GM21447 (cell line): ENCODE data around the gene AKR1E2.

Source experiments
- ATAC-seq: cut with Tn5 transposase; IDR thresholded peaks from one replicate; pipeline ENCODE4 v1.9.1; 2021; ENCODE audit not compliant: unreplicated experiment

AKR1E2 gene

GRCh38 chr10:4825868-4826791 lies at the start of gene AKR1E2:
Gene AKR1E2, plus strand, starts transcription at chr10:4826207. Its CDS starts 118 bp downstream, at chr10:4826325.
- peak; percentile 83 for ATAC-seq

GRCh38 chr10:4776234-4776638 lies 49.8 kb upstream of the AKR1E2 start:
- ATAC-seq, result no peak

GRCh38 chr10:4778761-4779160 lies 47.2 kb upstream of the AKR1E2 start:
- no peak for ATAC-seq

- ATAC-seq, result no peak
These were observed 45.9 kb upstream of the AKR1E2 start for GRCh38 chr10:4780091-4780490.

DNA sequence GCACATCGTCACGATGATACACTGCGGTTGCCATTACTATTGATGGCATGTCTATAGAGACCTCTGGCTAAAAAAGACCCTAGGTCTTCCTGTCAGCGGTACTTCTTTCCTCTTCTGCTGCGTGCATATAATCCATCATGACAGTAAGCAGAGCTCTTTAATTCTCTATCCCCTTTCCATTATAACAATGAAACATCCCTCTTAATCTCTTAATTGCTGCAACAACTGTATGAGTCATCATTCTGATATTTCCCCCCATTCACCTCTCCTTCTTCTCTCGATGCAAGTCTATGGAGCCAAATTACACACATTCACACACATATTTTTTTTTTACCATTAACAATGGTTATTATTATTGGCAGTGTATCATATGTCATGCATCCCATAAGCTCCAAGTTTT lies 45.2 kb upstream of the AKR1E2 start:
- ATAC-seq, result no peak

- no peak for ATAC-seq
These were observed 44.1 kb upstream of the AKR1E2 start for GRCh38 chr10:4781955-4782354.

DNA sequence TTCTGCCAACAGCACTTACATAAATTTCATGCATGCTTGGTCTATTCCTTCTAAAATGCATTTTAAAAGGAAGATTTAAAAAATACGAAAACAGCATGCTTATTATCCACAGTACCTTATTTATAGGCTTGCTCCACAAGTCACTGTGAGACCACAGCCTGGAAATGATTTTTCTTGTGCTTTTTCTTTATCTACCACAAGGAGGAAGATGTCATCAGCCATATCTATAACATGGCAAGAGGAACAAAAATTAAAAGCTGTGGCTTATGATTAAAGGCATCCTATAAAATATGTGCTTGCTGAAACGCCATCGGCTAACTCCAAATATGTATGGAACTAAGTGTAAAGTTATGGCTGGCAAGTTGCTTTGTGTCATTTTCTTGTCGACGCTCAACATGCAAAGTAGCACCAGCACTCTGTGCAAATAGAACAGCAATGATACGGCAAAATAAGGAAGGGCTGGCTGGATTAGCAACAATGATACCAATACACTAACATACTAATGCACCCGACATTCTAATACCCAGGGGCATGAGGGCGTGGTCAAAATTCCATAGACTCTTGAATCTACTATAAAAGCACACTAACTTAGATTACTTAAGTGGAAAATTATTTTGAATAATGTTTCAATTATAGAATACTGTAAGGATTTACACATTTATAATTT lies 41.2 kb upstream of the AKR1E2 start:
- ATAC-seq, result no peak

DNA sequence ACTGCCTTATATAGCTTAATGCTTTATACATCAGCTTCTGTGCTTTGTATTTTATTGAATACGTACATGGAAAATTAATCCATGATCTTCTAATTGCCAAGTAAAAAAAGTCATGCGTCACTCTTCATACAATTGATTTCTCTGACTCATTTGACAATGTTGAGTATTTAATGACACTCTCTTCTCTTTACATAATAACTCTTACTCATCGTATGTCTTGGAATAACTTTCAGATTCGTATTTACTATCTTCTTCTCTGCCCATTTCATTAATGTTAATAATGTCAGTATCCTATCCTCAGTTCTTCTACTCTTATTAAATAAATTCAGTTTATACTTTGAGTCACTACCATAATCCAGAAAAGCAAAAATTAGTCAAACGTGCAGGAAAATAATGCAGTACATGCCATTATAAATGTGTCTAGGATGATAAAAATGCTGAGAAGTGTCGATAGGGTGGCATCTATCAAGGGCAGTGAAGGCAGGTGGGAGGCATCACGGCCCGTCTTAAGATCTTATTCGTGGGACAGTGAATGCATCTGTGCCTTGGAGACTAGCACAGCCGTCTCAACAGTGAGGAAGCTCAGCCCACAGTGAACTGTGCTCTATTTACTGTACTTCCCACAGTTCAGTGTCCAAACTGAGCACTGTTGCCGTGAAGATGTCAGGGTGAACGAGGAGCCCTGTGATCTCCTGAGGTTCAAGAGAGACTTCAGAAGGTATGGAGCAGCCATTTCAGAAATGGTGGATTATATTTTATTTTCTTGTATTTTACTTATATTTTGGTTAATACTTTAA lies 39.8 kb upstream of the AKR1E2 start:
- ATAC-seq, result no peak

GRCh38 chr10:4790045-4790444 lies 36.0 kb upstream of the AKR1E2 start:
- ATAC-seq, result no peak

- no peak for ATAC-seq
These were observed 35.1 kb upstream of the AKR1E2 start for GRCh38 chr10:4790922-4791321.

- ATAC-seq, result no peak
These were observed 33.6 kb upstream of the AKR1E2 start for GRCh38 chr10:4792381-4792780.

DNA sequence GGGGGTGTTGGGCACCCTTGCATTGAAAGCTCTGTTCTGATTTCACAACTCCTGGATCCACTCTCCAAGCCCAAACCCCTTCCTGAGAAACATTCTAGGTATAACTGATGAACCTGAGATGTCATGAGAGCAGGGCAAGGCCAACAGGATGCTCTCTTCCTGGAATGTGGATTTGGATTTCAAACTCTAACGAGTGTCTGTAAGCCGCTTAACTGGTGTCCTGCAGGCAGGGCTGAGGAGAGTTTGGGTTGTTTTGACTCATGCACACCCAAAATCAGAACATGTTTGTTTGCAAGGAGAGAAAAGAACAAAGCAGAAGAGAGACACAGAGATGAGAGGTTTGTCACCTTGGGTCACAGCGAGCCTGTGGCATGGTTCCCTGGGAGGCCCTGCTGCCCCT lies 24.6 kb upstream of the AKR1E2 start:
- ATAC-seq, result no peak

- no peak for ATAC-seq
These were observed 23.1 kb upstream of the AKR1E2 start for GRCh38 chr10:4802711-4803487.

DNA sequence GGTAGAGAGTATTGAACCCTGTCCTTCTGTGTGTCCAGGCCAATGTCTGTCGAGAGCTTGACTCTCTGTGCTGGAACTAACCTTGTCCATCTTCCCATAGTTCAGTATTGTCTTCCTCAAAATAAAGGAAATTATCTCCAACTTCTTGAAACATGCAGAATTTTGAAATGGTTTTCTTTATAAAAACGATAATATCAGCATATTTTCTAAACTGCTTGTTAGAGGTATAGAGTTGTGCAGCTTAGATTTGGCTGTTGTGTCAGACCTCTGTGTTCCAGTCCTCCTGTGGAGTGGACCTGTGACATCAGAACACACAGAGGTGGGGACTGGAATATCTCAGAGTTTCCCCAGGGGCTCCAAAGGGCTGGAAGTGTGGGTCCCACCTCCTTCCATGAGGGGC lies 22.2 kb upstream of the AKR1E2 start:
- ATAC-seq, result no peak

DNA sequence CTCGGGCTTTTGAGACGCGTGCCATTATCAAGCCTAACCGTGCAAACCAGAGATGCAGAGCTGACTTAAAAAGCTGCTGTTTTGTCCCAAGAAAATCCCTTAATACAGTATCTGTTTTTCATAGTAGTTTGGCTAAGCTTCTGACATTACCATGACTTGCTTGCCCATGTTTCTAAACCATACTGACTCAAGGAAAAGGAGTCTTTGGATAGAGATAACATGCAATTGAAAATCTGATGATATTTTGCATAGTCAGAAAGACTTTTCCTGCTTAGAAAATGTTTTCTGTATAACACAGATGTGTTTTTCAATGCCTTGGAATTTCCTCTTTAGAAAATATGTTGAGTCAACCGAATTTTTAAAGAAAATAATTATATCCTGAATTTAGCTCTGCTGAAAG lies 21.5 kb upstream of the AKR1E2 start:
- ATAC-seq, result no peak

DNA sequence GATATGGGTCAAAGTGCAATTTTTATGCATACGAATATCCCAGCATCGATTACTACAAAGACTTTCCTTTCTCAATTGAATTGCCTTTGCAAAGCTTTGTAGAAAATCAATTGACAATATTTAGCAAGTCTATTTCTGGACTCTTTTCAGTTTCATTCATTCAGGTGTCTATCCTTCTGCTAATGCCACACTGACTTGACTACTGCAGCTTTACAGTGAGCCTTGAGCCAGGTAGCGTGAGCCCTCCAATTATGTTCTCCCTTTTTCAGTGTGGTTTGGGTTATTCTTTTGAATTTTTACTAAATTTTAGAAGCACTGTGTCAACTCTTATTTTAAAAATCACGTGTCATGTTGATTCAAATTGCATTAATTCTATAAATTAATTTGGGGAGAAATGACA lies 19.5 kb upstream of the AKR1E2 start:
- no peak for ATAC-seq

DNA sequence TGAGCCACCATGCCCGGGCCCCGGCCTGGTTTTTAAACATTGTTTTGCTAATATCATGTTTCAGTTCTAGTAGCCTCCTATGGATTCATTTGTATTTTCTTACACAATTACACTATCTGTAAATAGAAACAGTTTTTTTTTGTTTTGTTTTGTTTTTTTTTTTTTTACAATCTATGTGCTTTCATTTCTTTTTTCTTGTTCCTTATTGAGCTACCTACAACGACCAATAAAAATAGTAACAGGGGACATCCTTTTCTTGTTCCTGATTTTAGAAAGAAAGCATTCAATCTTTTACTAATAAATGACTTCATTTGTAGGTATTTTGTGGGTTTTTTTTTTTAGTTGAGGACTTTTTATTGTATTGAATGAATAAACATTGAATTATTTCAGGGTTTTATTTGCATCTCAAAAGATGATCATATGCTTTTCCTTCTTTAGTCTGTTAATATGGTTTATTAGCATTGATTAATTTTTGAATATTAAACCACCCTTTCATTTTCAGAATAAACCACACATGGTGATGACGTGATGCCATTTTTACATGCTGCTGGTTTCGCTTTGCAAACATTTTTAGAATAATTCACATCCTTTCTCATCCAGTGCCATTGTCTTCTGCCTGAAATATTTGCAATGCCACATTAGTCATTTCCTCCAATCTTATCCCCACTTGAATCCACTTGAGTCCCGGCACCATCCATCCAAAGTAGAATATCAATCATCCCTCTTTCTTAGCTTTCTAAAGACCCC lies 18.1 kb upstream of the AKR1E2 start:
- ATAC-seq, result peak; percentile 73

- ATAC-seq, result no peak
These were observed 16.9 kb upstream of the AKR1E2 start for GRCh38 chr10:4809156-4809555.

DNA sequence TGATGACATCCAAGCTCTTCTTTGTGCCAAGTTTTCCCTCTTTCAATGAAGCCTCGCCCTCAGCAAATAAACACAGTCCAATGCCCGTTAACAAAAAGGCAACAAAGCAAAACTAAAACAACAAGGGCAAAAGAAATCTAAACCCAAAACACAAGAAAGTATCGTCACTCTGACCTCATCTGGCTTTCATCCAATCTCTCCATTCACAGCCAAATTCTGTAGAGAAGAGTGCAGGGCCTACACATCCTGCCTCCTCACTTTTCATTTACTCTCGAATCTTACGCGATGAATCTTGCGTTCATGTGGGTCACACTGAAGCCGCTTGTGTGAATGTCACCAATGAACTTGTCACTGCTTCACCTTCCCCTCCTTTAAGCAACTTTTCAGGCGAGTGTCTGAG lies 15.9 kb upstream of the AKR1E2 start:
- ATAC-seq, result no peak

GRCh38 chr10:4812046-4812445 lies 14.0 kb upstream of the AKR1E2 start:
- ATAC-seq, result no peak
